Astrocyte of the spinal cord (primary cell): ENCODE results near the gene FAM209B.
"Not testable (repeated sequence)": the region's sequence is repeated elsewhere in the genome, so short reads cannot be mapped to it uniquely, and the experiment has no call there.

Experiments used
- DNase-seq: peaks from one replicate; pipeline ENCODE4 v3.0.0; 2011; ENCODE audit warnings: low read depth, low spot score
- H3K4me3 ChIP-seq: 2 replicates; pipeline ENCODE4 v1.5.1; 2011; ENCODE audit warnings: low read depth, mild to moderate bottlenecking, low read length, moderate library complexity
- in situ Hi-C: cut with HindIII; loops from 2 replicates; pipeline ENCODE4 v1.10.0; 2017; ENCODE audit warnings: low sequenced_read_pairs
- TF ChIP-seq, protein P1 (sequence below): IDR thresholded peaks from 2 replicates; pipeline ENCODE4 v1.5.1; 2012; ENCODE audit warnings: low read depth, mild to moderate bottlenecking, low read length, inconsistent platforms

Gene FAM209B

DNA sequence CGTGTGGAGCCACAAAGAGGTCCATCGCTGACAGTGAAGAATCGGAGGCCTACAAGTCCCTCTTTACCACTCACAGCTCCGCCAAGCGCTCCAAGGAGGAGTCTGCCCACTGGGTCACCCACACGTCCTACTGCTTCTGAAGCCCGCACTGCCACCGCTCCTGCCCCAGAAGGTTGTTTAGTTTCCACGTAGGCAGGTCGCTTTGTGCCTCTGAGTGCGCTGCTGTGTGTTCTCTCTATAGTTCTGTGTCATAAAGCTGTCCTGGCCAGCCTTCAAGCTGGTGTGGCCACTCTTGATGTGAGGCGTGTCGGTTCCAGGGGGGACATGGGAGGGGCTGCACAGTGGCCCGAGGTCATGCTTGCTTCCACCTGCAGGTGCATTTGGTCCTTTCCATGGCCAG, 14.9 kb upstream of the FAM209B start:
- TF ChIP-seq, protein P1, sequence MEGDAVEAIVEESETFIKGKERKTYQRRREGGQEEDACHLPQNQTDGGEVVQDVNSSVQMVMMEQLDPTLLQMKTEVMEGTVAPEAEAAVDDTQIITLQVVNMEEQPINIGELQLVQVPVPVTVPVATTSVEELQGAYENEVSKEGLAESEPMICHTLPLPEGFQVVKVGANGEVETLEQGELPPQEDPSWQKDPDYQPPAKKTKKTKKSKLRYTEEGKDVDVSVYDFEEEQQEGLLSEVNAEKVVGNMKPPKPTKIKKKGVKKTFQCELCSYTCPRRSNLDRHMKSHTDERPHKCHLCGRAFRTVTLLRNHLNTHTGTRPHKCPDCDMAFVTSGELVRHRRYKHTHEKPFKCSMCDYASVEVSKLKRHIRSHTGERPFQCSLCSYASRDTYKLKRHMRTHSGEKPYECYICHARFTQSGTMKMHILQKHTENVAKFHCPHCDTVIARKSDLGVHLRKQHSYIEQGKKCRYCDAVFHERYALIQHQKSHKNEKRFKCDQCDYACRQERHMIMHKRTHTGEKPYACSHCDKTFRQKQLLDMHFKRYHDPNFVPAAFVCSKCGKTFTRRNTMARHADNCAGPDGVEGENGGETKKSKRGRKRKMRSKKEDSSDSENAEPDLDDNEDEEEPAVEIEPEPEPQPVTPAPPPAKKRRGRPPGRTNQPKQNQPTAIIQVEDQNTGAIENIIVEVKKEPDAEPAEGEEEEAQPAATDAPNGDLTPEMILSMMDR = no peak
- in situ Hi-C loops = no loop called here
- no peak for DNase-seq
- no peak overlapping the region for H3K4me3 ChIP-seq

DNA sequence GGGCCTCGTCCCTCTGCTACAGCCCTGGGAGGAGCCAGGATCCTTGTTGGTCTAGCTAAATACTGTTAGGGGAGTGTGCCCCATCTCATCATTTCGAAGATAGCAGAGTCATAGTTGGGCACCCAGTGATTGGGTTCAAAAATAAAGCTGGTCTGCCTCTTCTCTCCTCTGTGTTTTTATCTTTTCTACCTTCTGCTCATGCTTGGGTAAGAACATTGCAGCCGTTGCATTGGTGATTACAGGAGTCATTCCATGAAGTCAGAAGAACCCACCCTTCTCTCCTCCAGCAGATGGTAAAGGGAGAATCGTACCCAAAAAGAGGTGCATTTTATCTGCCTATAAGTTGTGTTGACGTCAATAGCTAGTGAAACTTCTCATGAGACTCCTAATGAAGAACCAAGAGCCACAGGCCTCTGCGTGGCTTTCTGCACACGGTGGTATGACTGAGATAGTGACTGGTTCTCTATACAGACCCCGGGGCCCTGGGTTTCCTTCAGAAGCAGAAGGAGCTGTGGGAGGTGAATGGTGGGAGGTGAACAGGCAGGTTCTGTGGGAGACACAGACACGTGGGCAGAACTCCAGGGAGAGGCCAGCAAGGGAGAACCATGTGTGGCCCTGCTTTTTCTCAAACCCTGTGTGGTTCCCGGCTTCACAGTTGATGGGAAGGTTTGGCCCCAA, 14.2 kb upstream of the FAM209B start:
- DNase-seq = no peak
- in situ Hi-C loops = no loop called here
- H3K4me3 ChIP-seq = no peak overlapping the region

DNA sequence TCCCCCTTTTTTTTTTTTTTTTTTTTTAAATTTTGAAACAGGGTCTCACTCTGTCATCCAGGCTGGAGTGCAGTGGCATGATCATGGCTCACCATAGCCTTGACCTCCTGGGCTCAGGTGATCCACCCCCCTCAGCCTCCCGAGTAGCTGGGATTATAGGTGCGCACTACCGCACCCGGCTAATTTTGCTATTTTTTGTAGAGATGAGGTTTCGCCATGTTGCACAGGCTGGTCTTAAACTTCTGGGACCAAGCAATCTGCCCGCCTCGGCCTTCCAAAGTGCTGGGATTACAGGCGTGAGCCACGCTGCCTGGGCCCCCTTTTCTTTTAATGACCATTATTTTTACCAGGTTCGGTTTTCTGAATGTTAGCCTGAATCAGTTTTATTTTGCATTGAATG, 13.5 kb upstream of the FAM209B start:
- TF ChIP-seq, protein P1 = no peak
- DNase-seq = no peak
- no peak overlapping the region for H3K4me3 ChIP-seq
- in situ Hi-C loops = no loop called here

More for the DNA sequence above, 14.2 kb upstream of the FAM209B start:
- TF ChIP-seq, protein P1 = no peak

DNA sequence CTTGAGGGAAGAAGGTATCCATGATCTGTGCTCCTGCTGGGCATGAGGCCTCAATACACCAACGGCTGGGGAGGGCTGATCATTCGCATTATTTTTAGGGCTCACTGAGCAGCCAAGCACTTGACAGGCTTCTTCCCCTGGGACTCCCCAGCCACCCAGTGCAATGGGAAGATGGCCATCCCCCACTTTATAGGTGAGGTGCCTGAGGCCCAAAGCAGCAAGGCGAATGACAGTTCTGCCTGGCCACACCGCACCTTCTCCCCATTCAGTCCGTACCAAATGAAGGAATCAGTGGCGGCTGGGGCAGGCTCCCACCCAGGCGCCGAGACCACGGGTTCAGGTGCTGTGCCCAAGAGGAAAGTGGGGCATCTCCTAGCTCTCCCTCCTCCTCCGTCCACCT, 12.9 kb upstream of the FAM209B start:
- in situ Hi-C loops = no loop called here
- DNase-seq = no peak
- H3K4me3 ChIP-seq = no peak overlapping the region
- TF ChIP-seq, protein P1 = no peak

DNA sequence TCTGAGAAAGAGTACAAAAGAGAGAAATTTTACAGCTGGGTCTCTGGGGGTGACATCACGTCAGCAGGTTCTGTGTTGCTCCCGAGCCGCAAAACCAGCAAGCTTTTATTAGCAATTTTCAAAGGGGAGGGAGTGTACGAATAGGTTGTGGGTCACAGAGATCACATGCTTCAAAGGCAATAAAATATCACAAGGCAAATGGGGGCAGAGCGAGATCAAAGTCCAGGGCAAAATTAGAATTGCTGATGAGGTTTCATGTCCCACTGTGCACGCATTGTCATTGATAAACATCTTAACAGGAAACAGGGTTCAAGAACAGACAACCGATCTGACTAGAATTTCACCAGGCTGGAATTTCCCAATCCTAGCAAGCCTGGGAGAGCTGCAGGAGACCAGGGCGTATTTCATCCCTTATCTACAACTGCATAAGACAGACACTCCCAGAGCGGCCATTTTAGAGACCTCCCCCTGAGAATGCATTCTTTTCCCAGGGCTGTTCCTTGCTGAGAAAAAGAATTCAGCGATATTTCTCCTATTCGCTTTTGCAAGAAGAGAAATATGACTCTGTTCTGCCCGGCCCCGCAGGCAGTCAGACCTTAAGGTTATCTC, 12.2 kb upstream of the FAM209B start:
- H3K4me3 ChIP-seq, in situ Hi-C loops, DNase-seq: not testable (repeated sequence)

DNA sequence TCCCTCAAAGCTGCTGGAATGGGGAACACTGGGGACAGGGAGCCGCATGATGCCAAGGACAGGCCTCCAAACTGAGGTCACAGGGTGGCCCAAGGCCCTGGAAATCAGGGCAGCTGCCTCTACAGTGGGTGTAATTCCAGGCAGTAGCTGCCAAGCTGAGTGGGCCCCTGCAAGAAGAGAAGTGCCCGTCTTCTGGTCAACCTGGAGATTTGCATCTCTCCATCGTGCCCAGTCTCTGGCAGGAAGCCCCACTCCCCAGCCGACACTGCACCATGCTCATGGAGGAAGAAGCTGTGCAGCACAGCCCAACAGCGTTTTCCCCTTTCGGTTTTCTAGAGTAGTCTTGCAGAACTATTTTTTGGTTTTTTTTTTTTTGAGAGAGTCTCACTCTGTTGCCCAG, 10.7 kb upstream of the FAM209B start:
- H3K4me3 ChIP-seq = no peak overlapping the region
- in situ Hi-C loops = no loop called here
- TF ChIP-seq, protein P1 = no peak
- no peak for DNase-seq

DNA sequence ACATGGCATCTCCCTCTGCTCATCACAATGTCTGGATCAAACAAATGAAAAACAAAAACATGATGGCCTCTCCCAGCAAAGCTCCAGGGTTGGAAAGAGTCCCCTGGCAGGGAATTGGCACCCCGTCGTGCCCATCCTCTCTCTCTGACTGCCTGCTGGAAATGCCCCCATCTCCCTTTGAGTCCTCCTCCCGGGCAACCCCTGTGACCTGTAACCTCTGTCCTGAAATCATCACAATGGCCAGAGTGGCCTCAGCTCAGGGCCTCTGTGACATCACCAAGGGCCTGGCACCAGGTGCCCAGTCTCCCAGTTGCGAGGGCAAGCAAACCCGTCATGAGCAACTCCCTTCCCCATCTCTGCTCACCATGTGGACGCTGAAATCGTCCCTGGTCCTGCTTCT, 8.6 kb upstream of the FAM209B start, which contains the start of gene FAM209A:
Gene FAM209A (plus strand): TSS at position 301 of the 400 bp plus-strand sequence. CDS start 65 bp downstream, at position 366.
- in situ Hi-C loops, H3K4me3 ChIP-seq, DNase-seq: not testable (repeated sequence)

DNA sequence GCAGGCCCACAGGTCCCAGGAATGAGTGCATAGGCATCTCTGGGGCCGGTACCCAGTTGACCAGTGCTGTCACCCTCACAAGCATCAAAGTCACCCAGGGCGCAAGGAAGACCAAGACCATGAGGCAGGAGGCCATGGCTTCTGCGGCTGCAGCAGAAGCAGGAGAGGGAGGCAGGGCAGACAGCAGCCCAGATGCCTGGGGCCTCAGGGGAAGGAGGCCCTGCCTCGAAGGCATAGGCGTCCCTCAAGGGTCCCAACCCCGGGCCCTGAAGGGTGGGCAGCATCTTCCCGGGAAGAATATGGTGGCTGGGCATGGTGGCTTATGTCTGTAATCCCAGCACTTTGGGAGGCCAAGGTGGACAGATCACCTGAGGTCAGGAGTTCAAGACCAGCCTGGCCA, 5.5 kb upstream of the FAM209B start:
- no peak for DNase-seq
- in situ Hi-C loops = no loop called here
- TF ChIP-seq, protein P1 = no peak
- no peak overlapping the region for H3K4me3 ChIP-seq
